WTC11 (cell line): ENCODE data around the gene FXYD6.

Experiments
- CBFB ChIP-seq: sonication (generic); formaldehyde crosslinking; IDR thresholded peaks from 2 replicates; pipeline ENCODE4 v1.8.1; 2022; ENCODE audit warnings: mild to moderate bottlenecking, low read depth, missing genetic modification reagents
- FOXJ3 ChIP-seq: sonication (generic); formaldehyde crosslinking; IDR thresholded peaks from 2 replicates; pipeline ENCODE4 v1.9.0; 2021; ENCODE audit warnings: missing genetic modification reagents, mild to moderate bottlenecking, borderline replicate concordance
- KAT7 ChIP-seq: sonication (generic); formaldehyde crosslinking; IDR thresholded peaks from 2 replicates; pipeline ENCODE4 v1.8.1; 2023; ENCODE audit warnings: missing genetic modification reagents, mild to moderate bottlenecking, borderline replicate concordance
- TCF7 ChIP-seq: sonication (generic); formaldehyde crosslinking; IDR thresholded peaks from 2 replicates; pipeline ENCODE4 v1.8.0; 2022; ENCODE audit warnings: mild to moderate bottlenecking, low read depth, missing genetic modification reagents, moderate library complexity
- TP53 ChIP-seq: sonication (generic); formaldehyde crosslinking; IDR thresholded peaks from 2 replicates; pipeline ENCODE4 v1.8.1; 2023; ENCODE audit warnings: mild to moderate bottlenecking, missing genetic modification reagents
- ZNF423 ChIP-seq: fragments of 250-450 bp; sonication (Bioruptor Pico); IDR thresholded peaks from 2 replicates; pipeline ENCODE4 v2.1.2; 2022; ENCODE audit warnings: mild to moderate bottlenecking, moderate library complexity
- TF ChIP-seq, protein P1 (sequence below): fragments of 200-600 bp; IDR thresholded peaks from 2 replicates; pipeline ENCODE4 v1.8.0; 2022; ENCODE audit warnings: antibody characterized with exemption

DNA sequence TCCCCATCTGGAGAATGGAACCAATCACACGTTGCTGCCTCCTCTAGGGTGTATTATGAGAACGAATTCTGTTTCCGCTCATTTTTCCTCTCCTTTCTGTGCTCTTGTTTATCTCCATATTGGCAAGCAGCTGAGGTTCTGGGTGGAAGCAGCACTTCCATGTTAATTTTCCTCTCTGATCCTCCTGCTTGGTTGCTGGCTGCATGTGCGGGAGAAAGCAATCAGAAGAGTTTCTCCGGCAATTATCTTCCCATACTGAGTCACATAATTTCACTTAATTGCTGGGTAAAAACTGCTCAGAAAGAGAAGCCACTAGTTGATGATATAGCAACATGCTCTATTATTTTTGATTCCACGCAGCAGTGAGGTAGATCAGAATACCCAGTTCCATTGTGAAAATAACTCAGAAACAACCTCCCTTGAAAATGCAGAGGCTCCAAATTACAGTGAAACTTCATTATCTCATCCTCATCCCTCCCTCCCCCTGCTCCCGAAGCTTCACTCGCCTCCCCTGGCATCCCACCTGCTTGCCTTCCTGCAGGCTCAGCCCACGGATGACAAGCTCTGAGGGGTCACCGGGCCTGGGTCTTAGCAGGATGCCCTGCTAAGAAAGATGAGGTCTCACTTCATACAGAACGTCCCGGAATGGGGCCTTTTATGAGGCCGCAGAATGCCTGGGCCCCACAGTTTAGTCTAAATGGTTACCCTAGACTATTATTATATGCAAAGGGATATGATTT lies 20.4 kb downstream of the FXYD6 start:
- TF ChIP-seq, protein P1, sequence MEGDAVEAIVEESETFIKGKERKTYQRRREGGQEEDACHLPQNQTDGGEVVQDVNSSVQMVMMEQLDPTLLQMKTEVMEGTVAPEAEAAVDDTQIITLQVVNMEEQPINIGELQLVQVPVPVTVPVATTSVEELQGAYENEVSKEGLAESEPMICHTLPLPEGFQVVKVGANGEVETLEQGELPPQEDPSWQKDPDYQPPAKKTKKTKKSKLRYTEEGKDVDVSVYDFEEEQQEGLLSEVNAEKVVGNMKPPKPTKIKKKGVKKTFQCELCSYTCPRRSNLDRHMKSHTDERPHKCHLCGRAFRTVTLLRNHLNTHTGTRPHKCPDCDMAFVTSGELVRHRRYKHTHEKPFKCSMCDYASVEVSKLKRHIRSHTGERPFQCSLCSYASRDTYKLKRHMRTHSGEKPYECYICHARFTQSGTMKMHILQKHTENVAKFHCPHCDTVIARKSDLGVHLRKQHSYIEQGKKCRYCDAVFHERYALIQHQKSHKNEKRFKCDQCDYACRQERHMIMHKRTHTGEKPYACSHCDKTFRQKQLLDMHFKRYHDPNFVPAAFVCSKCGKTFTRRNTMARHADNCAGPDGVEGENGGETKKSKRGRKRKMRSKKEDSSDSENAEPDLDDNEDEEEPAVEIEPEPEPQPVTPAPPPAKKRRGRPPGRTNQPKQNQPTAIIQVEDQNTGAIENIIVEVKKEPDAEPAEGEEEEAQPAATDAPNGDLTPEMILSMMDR: no peak
- TF ChIP-seq KAT7 (CRISPR knock-in tag): no peak
- no peak for TF ChIP-seq FOXJ3 (CRISPR knock-in tag)
- no peak for TF ChIP-seq ZNF423 (CRISPR knock-in tag)
- no peak for TF ChIP-seq CBFB (CRISPR knock-in tag)
- TF ChIP-seq TP53 (CRISPR knock-in tag): no peak
- no peak for TF ChIP-seq TCF7 (CRISPR knock-in tag)
